CD4-positive, alpha-beta T cell treated with Interleukin-10 for 1 hour (primary cell): ENCODE results near the gene PRKCSH.
"Not testable (repeated sequence)": the region's sequence is repeated elsewhere in the genome, so short reads cannot be mapped to it uniquely, and the experiment has no call there.

Experiments used
- DNase-seq: peaks from one replicate; pipeline ENCODE4 v3.0.0-alpha.2; 2020

The PRKCSH gene

GRCh38 chr19:11451327-11451870, 16.0 kb downstream of the PRKCSH start:
- no peak for DNase-seq

GRCh38 chr19:11451871-11452619, 16.6 kb downstream of the PRKCSH start:
- DNase-seq, result no peak

- DNase-seq, result no peak
Measured at GRCh38 chr19:11452620-11453310, 17.3 kb downstream of the PRKCSH start.

- no peak for DNase-seq
Measured at GRCh38 chr19:11453468-11454341, 18.3 kb downstream of the PRKCSH start.

- not testable (repeated sequence) for DNase-seq
Measured at GRCh38 chr19:11455233-11455554, 19.8 kb downstream of the PRKCSH start.

- DNase-seq, result no peak
Measured at GRCh38 chr19:11456659-11457058, 21.2 kb downstream of the PRKCSH start.

GRCh38 chr19:11457115-11457514, 21.7 kb downstream of the PRKCSH start:
- no peak for DNase-seq

GRCh38 chr19:11457831-11458230, 22.4 kb downstream of the PRKCSH start:
- DNase-seq, result no peak

GRCh38 chr19:11458236-11458900, 22.9 kb downstream of the PRKCSH start:
- DNase-seq, result no peak

- DNase-seq, result not testable (repeated sequence)
Measured at GRCh38 chr19:11458912-11459311, 23.5 kb downstream of the PRKCSH start.

GRCh38 chr19:11460207-11460606, 24.8 kb downstream of the PRKCSH start:
- no peak for DNase-seq

GRCh38 chr19:11461453-11461852, 26.0 kb downstream of the PRKCSH start:
- DNase-seq, result no peak

GRCh38 chr19:11463391-11463790, 28.0 kb downstream of the PRKCSH start:
- no peak for DNase-seq

- DNase-seq, result no peak
Measured at GRCh38 chr19:11464333-11465265, 29.2 kb downstream of the PRKCSH start.

GRCh38 chr19:11465600-11465999, 30.2 kb downstream of the PRKCSH start:
- DNase-seq, result no peak

- not testable (repeated sequence) for DNase-seq
Measured at GRCh38 chr19:11468266-11468845, 32.9 kb downstream of the PRKCSH start.

GRCh38 chr19:11473725-11474124, 38.3 kb downstream of the PRKCSH start:
- DNase-seq, result no peak

GRCh38 chr19:11475343-11475742, 39.9 kb downstream of the PRKCSH start:
- not testable (repeated sequence) for DNase-seq

- no peak for DNase-seq
Measured at GRCh38 chr19:11475861-11476260, 40.4 kb downstream of the PRKCSH start.

- no peak for DNase-seq
Measured at GRCh38 chr19:11478167-11479089, 43.0 kb downstream of the PRKCSH start.
